K562 (cell line): Measurements from ENCODE around the gene TMEM200A. TPM values are rescaled to one million over a fixed set of nuclear protein-coding genes. Genes with fewer than 3 reads are reported as not detected.

ENCODE experiments used
- ATAC-seq: fragments of 200-7000 bp; cut with Tn5 transposase; 3 replicates; pipeline ENCODE4 v1.9.1; 2020; ENCODE audit warnings: moderate library complexity
- BruUV-seq: library from RNA; stranded (reverse); fragments of 400-500 nt; replicated peaks from 2 replicates; lab custom pipeline; 2021; lab: Mats Ljungman, UMichigan
- CTCF ChIA-PET: fragments of 300-600 bp; formaldehyde crosslinking; extraction: SDS; loops from one replicate; lab custom pipeline; 2021; ENCODE audit warnings: low intra/inter-chr PET ratio; lab: Yijun Ruan, JAX
- POLR2A ChIA-PET: fragments of 300-600, 350-650 bp; sonication (Branson Sonifier 250); formaldehyde crosslinking; extraction: SDS; loops from one replicate; lab custom pipeline; 2021; ENCODE audit warnings: antibody characterized with exemption, inconsistent platforms; lab: Yijun Ruan, JAX
- DNase-seq, 4 experiments: peaks; one replicate each; pipeline versions ENCODE4 v3.0.0 to v3.0.0-alpha.2; 2011 to 2018; ENCODE audit warnings: low spot score in 3 of 4, mixed read lengths in 3 of 4; ENCODE audit errors: extremely low read depth in 1 of 4
- FAIRE-seq: peaks from 2 replicates; lab custom pipeline; 2011; peaks lifted over from hg19 to GRCh38; lab: Jason Lieb, UNC
- H2AFZ ChIP-seq: 2 replicates; pipeline ENCODE4 v1.6.0; 2011; ENCODE audit warnings: low read depth, low read length, control low read depth, inconsistent platforms
- H3K27ac ChIP-seq: fragments of 200-600 bp; 3 replicates; pipeline ENCODE4 v1.8.0; 2011; ENCODE audit warnings: low read depth, mild to moderate bottlenecking, control low read depth, inconsistent platforms, low read length, moderate library complexity, mixed read lengths; ENCODE audit errors: extremely low read depth
- H3K27me3 ChIP-seq, 2 experiments: fragments of 300-600 bp in 1 of 2; 2 replicates in 1 of 2; 3 replicates in 1 of 2; pipeline versions ENCODE4 v1.6.0 to v1.8.0; 2011; ENCODE audit warnings: inconsistent platforms in 2 of 2, low read length in 2 of 2, mild to moderate bottlenecking in 1 of 2, mixed read lengths in 1 of 2, moderate library complexity in 1 of 2; ENCODE audit not compliant: control insufficient read depth in 2 of 2, insufficient read depth in 2 of 2
- H3K36me3 ChIP-seq: fragments of 300-600 bp; 3 replicates; pipeline ENCODE4 v1.8.0; 2011; ENCODE audit warnings: mild to moderate bottlenecking, low read length, inconsistent platforms; ENCODE audit not compliant: control insufficient read depth, insufficient read depth
- H3K4me1 ChIP-seq, 2 experiments: fragments of 200-600 bp in 1 of 2; replicated peaks in 1 of 2; 2 replicates in 1 of 2; 3 replicates in 1 of 2; pipeline versions ENCODE4 v1.5.1 to v1.8.0; 2011; ENCODE audit warnings: inconsistent platforms in 2 of 2, low read length in 2 of 2, mild to moderate bottlenecking in 1 of 2, mixed read lengths in 1 of 2, moderate library complexity in 1 of 2; ENCODE audit not compliant: control insufficient read depth in 2 of 2, insufficient read depth in 2 of 2
- H3K4me2 ChIP-seq: 2 replicates; pipeline ENCODE4 v1.6.1; 2011; ENCODE audit warnings: low read length, control low read depth, inconsistent platforms, mixed read lengths; ENCODE audit not compliant: insufficient read depth
- H3K4me3 ChIP-seq: fragments of 200-600 bp; sonication (generic), shearing (Covaris generic); 2 replicates; pipeline ENCODE4 v1.5.1; 2016; ENCODE audit warnings: control low read depth, inconsistent platforms
- H3K79me2 ChIP-seq: fragments of 200-600 bp; 3 replicates; pipeline ENCODE4 v1.8.0; 2011; ENCODE audit warnings: low read length, inconsistent platforms; ENCODE audit not compliant: control insufficient read depth, insufficient read depth
- H3K9ac ChIP-seq, 2 experiments: 2 replicates each; pipeline versions ENCODE4 v1.6.0 to v1.6.1; 2011; ENCODE audit warnings: low read depth in 2 of 2, low read length in 2 of 2, control low read depth in 1 of 2, inconsistent platforms in 1 of 2, mild to moderate bottlenecking in 1 of 2, mixed read lengths in 1 of 2; ENCODE audit not compliant: insufficient read depth in 1 of 2
- H3K9me1 ChIP-seq: one replicate; pipeline ENCODE4 v1.6.0; 2011; ENCODE audit warnings: inconsistent platforms, mild to moderate bottlenecking, low read length, moderate library complexity; ENCODE audit not compliant: control insufficient read depth, insufficient read depth
- H3K9me3 ChIP-seq: replicated peaks from 2 replicates; pipeline ENCODE4 v1.5.1; 2011; ENCODE audit warnings: low read depth, low read length, inconsistent platforms; ENCODE audit not compliant: control insufficient read depth, insufficient read depth
- H4K20me1 ChIP-seq: replicated peaks from 2 replicates; pipeline ENCODE4 v1.6.1; 2011; ENCODE audit warnings: low read length, inconsistent platforms, mixed read lengths; ENCODE audit not compliant: control insufficient read depth, insufficient read depth
- AFF1 ChIP-seq, 2 experiments: fragments of 450-650 bp; IDR thresholded peaks; 2 replicates each; pipeline ENCODE4 v1.6.1; 2018; ENCODE audit warnings: mild to moderate bottlenecking in 2 of 2, low read depth in 1 of 2; ENCODE audit not compliant: partially characterized antibody in 2 of 2
- CBFA2T2 ChIP-seq: fragments of 450-650 bp; conservative IDR thresholded peaks from 2 replicates; pipeline ENCODE4 v1.6.1; 2017; ENCODE audit warnings: mild to moderate bottlenecking
- ELF4 ChIP-seq: fragments of 450-650 bp; formaldehyde crosslinking; IDR thresholded peaks from 2 replicates; pipeline ENCODE4 v1.4.0; 2022; ENCODE audit warnings: missing genetic modification characterization
- FOXK2 ChIP-seq, 2 experiments: fragments of 450-650 bp; IDR thresholded peaks in 1 of 2; conservative IDR thresholded peaks in 1 of 2; 2 replicates each; pipeline ENCODE4 v1.6.1; 2016; ENCODE audit warnings: low read depth in 2 of 2, mild to moderate bottlenecking in 1 of 2
- HNRNPL ChIP-seq: fragments of 200-400 bp; formaldehyde crosslinking; IDR thresholded peaks from 2 replicates; pipeline ENCODE4 v1.6.1; 2017; ENCODE audit warnings: low read depth, mild to moderate bottlenecking, low read length
- JUN ChIP-seq, 2 experiments: sonication (generic) in 1 of 2; formaldehyde crosslinking in 1 of 2; IDR thresholded peaks; 2 replicates each; pipeline versions ENCODE4 v1.6.1 to v1.8.0; 2012 to 2022; ENCODE audit warnings: borderline replicate concordance in 2 of 2, mild to moderate bottlenecking in 2 of 2, improper control_type of control experiment in 1 of 2, low read depth in 1 of 2, low read length in 1 of 2, missing genetic modification reagents in 1 of 2
- NFYB ChIP-seq: IDR thresholded peaks from 2 replicates; pipeline ENCODE4 v1.6.1; 2011; ENCODE audit warnings: mild to moderate bottlenecking, moderate library complexity; ENCODE audit not compliant: insufficient read length; ENCODE audit errors: extremely low read depth
- SRSF1 ChIP-seq: fragments of 200-400 bp; formaldehyde crosslinking; IDR thresholded peaks from 2 replicates; pipeline ENCODE4 v1.6.1; 2017; ENCODE audit warnings: mild to moderate bottlenecking, low read depth, low read length, moderate library complexity
- YBX1 ChIP-seq: fragments of 450-650 bp; IDR thresholded peaks from 2 replicates; pipeline ENCODE4 v1.7.1; 2016; ENCODE audit warnings: mild to moderate bottlenecking
- ZNF24 ChIP-seq: fragments of 450-650 bp; IDR thresholded peaks from 2 replicates; pipeline ENCODE4 v1.6.1; 2016
- ZNF696 ChIP-seq: fragments of 250-450 bp; sonication (Bioruptor Pico); conservative IDR thresholded peaks from 2 replicates; pipeline ENCODE4 v1.4.0; 2020; ENCODE audit warnings: mild to moderate bottlenecking, moderate library complexity
- ZSCAN29 ChIP-seq: fragments of 450-650 bp; IDR thresholded peaks from 2 replicates; pipeline ENCODE4 v1.6.1; 2017
- WGBS: fragments of 100-300 bp; shearing (Covaris generic); methylation state at CpG from one replicate; pipeline ENCODE4 v1.1.6; 2016; ENCODE audit warnings: low coverage, mixed read lengths; ENCODE audit not compliant: insufficient coverage; ENCODE audit errors: missing lambda C conversion rate; 5-methylcytosine and 5-hydroxymethylcytosine counted together
- in situ Hi-C: fragments of 300-500 bp; cut with MboI; formaldehyde crosslinking; loops from 4 replicates; pipeline ENCODE4 v1.15.0; 2018; ENCODE audit warnings: inconsistent platforms, mixed read lengths
- intact Hi-C: fragments of 100-400 bp; cut with micrococcal nuclease; formaldehyde crosslinking; loops from 2 replicates; pipeline ENCODE4 v1.14.2; 2022
- polyA plus RNA-seq, 8 experiments: library from polyadenylated mRNA; depleted of rRNA in 4 of 8; stranded (reverse) in 5 of 8; unstranded in 3 of 8; fragments of >200 nt; fragmentation: Nextera tagmentation in 2 of 8; fragmentation: Illumina TruSeq in 1 of 8; extraction: Ambion mirVana in 2 of 8; extraction: Trizol in 1 of 8; gene quantifications; 2 replicates each; pipeline versions ENCODE4 v1.2.1 to v1.2.3, GENCODE V29; 2011 to 2014; ENCODE audit warnings: inconsistent platforms in 1 of 8, missing spikeins in 1 of 8
- total RNA-seq, 7 experiments: library from RNA; depleted of rRNA in 6 of 7; stranded (reverse); fragments of >200 nt in 6 of 7; fragmentation: Illumina TruSeq in 2 of 7; extraction: Trizol in 2 of 7; gene quantifications; 2 replicates each; pipeline versions ENCODE4 v1.2.1 to v1.2.3, GENCODE V29; 2011 to 2021; ENCODE audit warnings: low replicate concordance in 1 of 7

Gene TMEM200A
- total and polyA plus RNA-seq, 9 of the 15 experiments (the other 6 are each of a cell fraction or from before 2014, with no cell fraction given), result 0.04 TPM; not detected in 8

GRCh38 chr6:130368576-130368975, 2.8 kb downstream of the TMEM200A start (continued):
- TF ChIP-seq YBX1 (no peak), CBFA2T2 (no peak), AFF1 (IDR thresholded peaks at IDR 0.05; ENCODE audit: low read depth in 1 of 2, partially characterized antibody in 2 of 2) (no peak)

DNA sequence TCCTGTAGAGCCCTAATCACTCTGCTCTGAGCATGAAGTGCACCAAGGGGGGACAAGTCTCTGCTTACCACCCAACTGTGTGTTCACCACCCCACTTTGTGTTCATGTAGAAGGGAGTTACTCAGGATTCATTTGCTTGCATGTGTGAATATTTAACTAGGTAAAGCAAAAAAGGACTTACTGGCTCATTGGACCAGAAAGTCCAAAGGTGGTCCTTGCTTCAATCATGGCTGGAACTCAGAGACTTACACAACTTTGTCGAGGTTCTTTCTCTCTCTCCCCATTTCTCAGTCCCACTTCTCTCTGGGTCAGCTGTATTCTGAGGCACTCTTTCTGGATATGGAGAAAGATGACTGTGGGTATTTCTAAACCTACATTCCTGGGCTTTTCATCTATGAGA, 4.0 kb downstream of the TMEM200A start:
- Histone ChIP-seq H3K9ac (no peak overlapping the region), H3K9me3 (no peaks in the 10 kb centered on the region), H3K27ac (no peak overlapping the region), H3K79me2 (no peaks in the 10 kb centered on the region), H3K4me1 (peaks cover 0 to 17% of the 10 kb centered on the region in 2 experiments; a peak in 2 of 5 replicates), H3K27me3 (peaks cover 0 to 11% of the 10 kb centered on the region in 2 experiments; a peak in 4 of 5 replicates), H4K20me1 (no peaks in the 10 kb centered on the region), H3K9me1 (no peaks in the 10 kb centered on the region), H2AFZ (no peak overlapping the region), H3K4me3 (no peak overlapping the region), H3K4me2 (no peak overlapping the region), H3K36me3 (no peaks in the 10 kb centered on the region)
- WGBS, result 0% methylated on average over 1 of the region's 1 CpG
- TF ChIP-seq JUN (IDR thresholded peaks at IDR 0.05; ENCODE audit: borderline replicate concordance, low read depth, low read length) (no peak), JUN (CRISPR knock-in tag; IDR thresholded peaks at IDR 0.05; ENCODE audit: borderline replicate concordance) (no peak), HNRNPL (no peak), ZNF696 (CRISPR knock-in tag) (no peak), ELF4 (CRISPR knock-in tag) (no peak), ZNF24 (no peak), ZSCAN29 (no peak), FOXK2 (conservative IDR thresholded peaks at IDR 0.05 in 1 of 2, IDR thresholded peaks at IDR 0.05 in 1 of 2; ENCODE audit: low read depth in 2 of 2) (no peak), NFYB (no peak), SRSF1 (no peak)
- no TSS peak for BruUV-seq
- POLR2A ChIA-PET, result no interaction called here
- in situ Hi-C loops, result no loop called here
- CTCF ChIA-PET, result no interaction called here
- ATAC-seq (no peak), FAIRE-seq (no peak), DNase-seq (no peak)
- intact Hi-C loops, result no loop called here
